Panc1 (cell line): ENCODE results near the gene TLE4.

Experiments used
- SIN3A ChIP-seq: IDR thresholded peaks from 2 replicates; pipeline ENCODE4 v1.6.1; 2012; ENCODE audit warnings: low read depth, mild to moderate bottlenecking, low read length, moderate library complexity, borderline replicate concordance; ENCODE audit not compliant: insufficient read depth
- TF ChIP-seq, protein P1 (sequence below): fragments of 450-650 bp; IDR thresholded peaks from 2 replicates; pipeline ENCODE4 v1.5.1; 2017; ENCODE audit warnings: mild to moderate bottlenecking

DNA sequence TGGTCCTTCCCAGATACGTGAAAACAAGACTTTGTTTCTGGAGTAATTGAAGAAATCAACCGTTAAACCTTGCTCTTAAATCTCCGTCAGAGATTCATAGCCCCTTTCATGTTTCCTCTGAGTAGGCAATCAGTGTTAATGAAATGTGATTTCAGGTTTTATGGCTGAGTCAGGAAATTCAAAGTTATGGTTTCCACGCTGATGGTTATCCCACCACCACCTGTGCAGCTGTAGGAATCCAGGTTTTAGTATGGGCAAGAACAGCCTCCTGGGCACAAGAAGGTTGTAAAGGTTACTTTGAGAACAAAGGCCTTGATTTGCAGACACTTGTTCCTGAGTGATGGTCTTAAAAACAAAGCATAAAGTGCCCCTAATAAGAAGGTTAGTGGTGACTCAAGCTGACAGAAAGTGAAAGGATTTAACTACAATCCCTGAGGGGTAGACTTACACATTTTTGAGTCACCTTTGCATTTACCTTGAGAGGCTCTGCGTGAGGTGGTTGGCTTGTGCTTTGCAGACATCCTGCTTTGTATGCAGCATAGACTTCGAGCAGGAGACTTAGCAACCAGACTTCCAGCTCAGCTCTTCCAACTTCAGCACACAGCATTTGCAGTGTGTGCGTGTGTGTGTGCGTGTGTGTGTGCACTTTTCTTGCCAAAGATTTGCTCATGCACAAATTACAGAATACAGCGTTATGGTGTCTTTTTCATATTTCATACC lies 159.6 kb downstream of the TLE4 start:
- TF ChIP-seq, protein P1, sequence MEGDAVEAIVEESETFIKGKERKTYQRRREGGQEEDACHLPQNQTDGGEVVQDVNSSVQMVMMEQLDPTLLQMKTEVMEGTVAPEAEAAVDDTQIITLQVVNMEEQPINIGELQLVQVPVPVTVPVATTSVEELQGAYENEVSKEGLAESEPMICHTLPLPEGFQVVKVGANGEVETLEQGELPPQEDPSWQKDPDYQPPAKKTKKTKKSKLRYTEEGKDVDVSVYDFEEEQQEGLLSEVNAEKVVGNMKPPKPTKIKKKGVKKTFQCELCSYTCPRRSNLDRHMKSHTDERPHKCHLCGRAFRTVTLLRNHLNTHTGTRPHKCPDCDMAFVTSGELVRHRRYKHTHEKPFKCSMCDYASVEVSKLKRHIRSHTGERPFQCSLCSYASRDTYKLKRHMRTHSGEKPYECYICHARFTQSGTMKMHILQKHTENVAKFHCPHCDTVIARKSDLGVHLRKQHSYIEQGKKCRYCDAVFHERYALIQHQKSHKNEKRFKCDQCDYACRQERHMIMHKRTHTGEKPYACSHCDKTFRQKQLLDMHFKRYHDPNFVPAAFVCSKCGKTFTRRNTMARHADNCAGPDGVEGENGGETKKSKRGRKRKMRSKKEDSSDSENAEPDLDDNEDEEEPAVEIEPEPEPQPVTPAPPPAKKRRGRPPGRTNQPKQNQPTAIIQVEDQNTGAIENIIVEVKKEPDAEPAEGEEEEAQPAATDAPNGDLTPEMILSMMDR, result no peak
- TF ChIP-seq SIN3A, result no peak
